GM18861 (cell line): ENCODE results near the gene E2F4.
A peak's percentile ranks its signal among the peaks of the same experiment; 100 is the strongest.

Experiments
- ATAC-seq: cut with Tn5 transposase; IDR thresholded peaks from one replicate; pipeline ENCODE4 v1.9.1; 2021; ENCODE audit not compliant: unreplicated experiment

The E2F4 gene

GRCh38 chr16:67191995-67192681 lies at the start of gene E2F4:
Gene E2F4, plus strand, starts transcription at chr16:67192155. Its CDS starts 73 bp downstream, at chr16:67192228.
- peak; percentile 77 for ATAC-seq

- no peak for ATAC-seq
Measured at GRCh38 chr16:67142342-67142741, 49.6 kb upstream of the E2F4 start.

- no peak for ATAC-seq
Measured at GRCh38 chr16:67144943-67145342, 47.0 kb upstream of the E2F4 start.

- ATAC-seq: no peak
Measured at GRCh38 chr16:67145746-67146145, 46.2 kb upstream of the E2F4 start.

GRCh38 chr16:67146523-67147357 lies 45.2 kb upstream of the E2F4 start:
- no peak for ATAC-seq

- no peak for ATAC-seq
Measured at GRCh38 chr16:67147437-67148140, 44.4 kb upstream of the E2F4 start.

GRCh38 chr16:67148221-67148620 lies 43.7 kb upstream of the E2F4 start:
- no peak for ATAC-seq

- no peak for ATAC-seq
Measured at GRCh38 chr16:67148656-67149275, 43.2 kb upstream of the E2F4 start.

GRCh38 chr16:67149276-67150046 lies 42.5 kb upstream of the E2F4 start:
- ATAC-seq: no peak

- ATAC-seq: peak; percentile 33
Measured at GRCh38 chr16:67150047-67150832, 41.7 kb upstream of the E2F4 start.

- peak; percentile 40 for ATAC-seq
Measured at GRCh38 chr16:67150833-67151396, 41.0 kb upstream of the E2F4 start, which contains the start of gene B3GNT9. Gene B3GNT9, minus strand, starts transcription at chr16:67150998. Its CDS starts 513 bp downstream, at chr16:67150485.

GRCh38 chr16:67151431-67152097 lies 40.4 kb upstream of the E2F4 start:
- ATAC-seq: no peak

- no peak for ATAC-seq
Measured at GRCh38 chr16:67154578-67155294, 37.2 kb upstream of the E2F4 start.

GRCh38 chr16:67155295-67156142 lies 36.4 kb upstream of the E2F4 start:
- no peak for ATAC-seq

- ATAC-seq: no peak
Measured at GRCh38 chr16:67156143-67156844, 35.7 kb upstream of the E2F4 start.

GRCh38 chr16:67157106-67157748 lies 34.7 kb upstream of the E2F4 start:
- ATAC-seq: no peak
